MCF 10A (cell line): ENCODE data around the gene SLC10A1. TPM values are rescaled to one million over a fixed set of nuclear protein-coding genes. Genes with fewer than 3 reads are reported as not detected.

Experiments
- BruUV-seq: library from RNA; stranded (reverse); fragments of 400-500 nt; replicated peaks from 2 replicates; lab custom pipeline; 2021; lab: Mats Ljungman, UMichigan
- CTCF ChIA-PET: fragments of 300-600 bp; sonication (Branson Sonifier 250); formaldehyde crosslinking; extraction: SDS; loops from one replicate; lab custom pipeline; 2021; ENCODE audit warnings: antibody characterized with exemption, inconsistent platforms; lab: Yijun Ruan, JAX
- POLR2A ChIA-PET: fragments of 300-600, 350-650 bp; sonication (Branson Sonifier 250); formaldehyde crosslinking; extraction: SDS; loops from one replicate; lab custom pipeline; 2020; ENCODE audit warnings: antibody characterized with exemption, inconsistent platforms; lab: Yijun Ruan, JAX
- DNase-seq: peaks from one replicate; pipeline ENCODE4 v3.0.0-alpha.2; 2018; ENCODE audit not compliant: unreplicated experiment
- H3K27ac Mint-ChIP-seq: one replicate; pipeline ENCODE4 v1.8.0; 2022; ENCODE audit warnings: mild to moderate bottlenecking, low read depth, mixed read lengths; ENCODE audit not compliant: unreplicated experiment
- H3K27me3 Mint-ChIP-seq: one replicate; pipeline ENCODE4 v1.8.0; 2022; ENCODE audit warnings: mixed read lengths; ENCODE audit not compliant: insufficient read depth, unreplicated experiment
- H3K36me3 Mint-ChIP-seq: one replicate; pipeline ENCODE4 v1.8.0; 2022; ENCODE audit warnings: mild to moderate bottlenecking, moderate library complexity, mixed read lengths; ENCODE audit not compliant: insufficient read depth, unreplicated experiment
- H3K4me1 Mint-ChIP-seq: one replicate; pipeline ENCODE4 v1.8.0; 2022; ENCODE audit warnings: mixed read lengths; ENCODE audit not compliant: insufficient read depth, unreplicated experiment
- H3K4me3 Mint-ChIP-seq: one replicate; pipeline ENCODE4 v1.8.0; 2022; ENCODE audit warnings: mild to moderate bottlenecking, moderate library complexity, mixed read lengths; ENCODE audit not compliant: unreplicated experiment
- H3K9me3 Mint-ChIP-seq: one replicate; pipeline ENCODE4 v1.8.0; 2022; ENCODE audit warnings: mixed read lengths; ENCODE audit not compliant: unreplicated experiment
- CTCF ChIP-seq: fragments of 200-600 bp; IDR thresholded peaks from one replicate; pipeline ENCODE4 v1.8.0; 2022; ENCODE audit warnings: antibody characterized with exemption, mild to moderate bottlenecking; ENCODE audit not compliant: unreplicated experiment
- intact Hi-C: fragments of 100-400 bp; cut with micrococcal nuclease; formaldehyde crosslinking; loops from 2 replicates; pipeline ENCODE4 v1.14.1; 2022
- total RNA-seq: library from RNA; stranded (reverse); gene quantifications from 2 replicates; pipeline ENCODE4 v1.2.3, GENCODE V29; 2022

Gene SLC10A1
- total RNA-seq, 1 experiment from 2014 or later, result not detected

DNA sequence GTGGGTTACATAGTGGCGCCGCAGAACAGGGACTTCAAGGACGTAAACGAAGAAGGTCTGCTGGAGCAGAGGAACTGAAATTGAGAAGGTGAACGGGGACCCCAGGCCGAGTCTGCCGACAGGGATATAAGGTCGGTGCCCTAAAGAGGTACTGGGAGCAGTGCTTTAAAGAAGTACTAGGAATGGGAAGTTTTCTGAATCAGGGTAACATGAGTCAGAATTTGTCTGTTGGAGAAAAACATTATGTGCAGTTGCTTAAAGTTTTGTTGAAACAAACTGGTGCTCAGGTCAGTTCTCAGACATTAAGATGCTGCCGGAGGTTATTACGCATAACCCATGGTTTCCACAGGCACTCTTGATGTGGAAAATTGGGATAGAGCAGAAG is 14.8 kb upstream of the SLC10A1 start:
- Mint-ChIP-seq H3K36me3 (no peaks in the 10 kb centered on the region), H3K27ac (no peak overlapping the region), H3K27me3 (no peaks in the 10 kb centered on the region), H3K4me3 (no peak overlapping the region), H3K4me1 (no peaks in the 10 kb centered on the region), H3K9me3 (no peaks in the 10 kb centered on the region)
- TF ChIP-seq CTCF, result no peak
- DNase-seq, result no peak
- intact Hi-C loops, result loop anchor here (10.0 kb wide), 1 partner anchor 227 kb away; no protein-coding TSS in a partner anchor
- BruUV-seq, result no TSS peak
- CTCF ChIA-PET, result no interaction called here
- POLR2A ChIA-PET, result no interaction called here

- BruUV-seq, result no TSS peak
- Mint-ChIP-seq H3K4me1 (no peaks in the 10 kb centered on the region), H3K27ac (no peak overlapping the region), H3K4me3 (no peak overlapping the region), H3K36me3 (no peaks in the 10 kb centered on the region), H3K27me3 (no peaks in the 10 kb centered on the region), H3K9me3 (no peaks in the 10 kb centered on the region)
- ChIA-PET POLR2A (no interaction called here), CTCF (interaction anchor here (0.7 to 1.4 kb wide), 2 partner anchors 8 to 263 kb away, joined by 3 to 4 read pairs; no protein-coding TSS in a partner anchor)
- intact Hi-C loops, result loop anchor here (10.0 kb wide), 1 partner anchor 227 kb away; no protein-coding TSS in a partner anchor
- TF ChIP-seq CTCF, result no peak
- DNase-seq, result no peak
Observed at GRCh38 chr14:69811227-69811867, 14.3 kb upstream of the SLC10A1 start.

- TF ChIP-seq CTCF, result no peak
- CTCF ChIA-PET, result interaction anchor here (0.7 to 3.1 kb wide), 6 partner anchors 9 to 821 kb away, joined by 3 to 11 read pairs (median 3); no protein-coding TSS in a partner anchor
- no peaks in the 10 kb centered on the region for H3K9me3 Mint-ChIP-seq
- H3K4me3 Mint-ChIP-seq, result no peak overlapping the region
- no peak for DNase-seq
- BruUV-seq, result no TSS peak
- POLR2A ChIA-PET, result no interaction called here
- no peaks in the 10 kb centered on the region for H3K4me1 Mint-ChIP-seq
- H3K27ac Mint-ChIP-seq, result no peak overlapping the region
- H3K36me3 Mint-ChIP-seq, result no peaks in the 10 kb centered on the region
- intact Hi-C loops, result no loop called here
- H3K27me3 Mint-ChIP-seq, result no peaks in the 10 kb centered on the region
Observed at GRCh38 chr14:69808919-69809808, 12.1 kb upstream of the SLC10A1 start.

- Mint-ChIP-seq H3K9me3 (no peaks in the 10 kb centered on the region), H3K4me3 (no peak overlapping the region), H3K27ac (peak overlapping the region; percentile 47), H3K4me1 (no peaks in the 10 kb centered on the region), H3K36me3 (no peaks in the 10 kb centered on the region), H3K27me3 (no peaks in the 10 kb centered on the region)
- DNase-seq, result no peak
- BruUV-seq, result no TSS peak
- POLR2A ChIA-PET, result no interaction called here
- intact Hi-C loops, result no loop called here
- no peak for TF ChIP-seq CTCF
- CTCF ChIA-PET, result interaction anchor here (0.6 to 2.2 kb wide), 4 partner anchors 11 to 651 kb away, joined by 3 to 6 read pairs (median 5); no protein-coding TSS in a partner anchor
Observed at GRCh38 chr14:69807192-69807591, 10.2 kb upstream of the SLC10A1 start.
